Measurements from ENCODE around the gene MT1HL1.

The MT1HL1 gene

GRCh38 chr1:237004116-237004515 lies at the start of gene MT1HL1:
MT1HL1 (minus strand) TSS chr1:237004441; CDS start chr1:237004372, 69 bp downstream.
- H3K36me3 Mint-ChIP-seq (ENCODE audit: low read depth) = no peaks in the 10 kb centered on the region

GRCh38 chr1:237050915-237051314 lies 46.7 kb upstream of the MT1HL1 start:
- H3K9me3 Mint-ChIP-seq = no peaks in the 10 kb centered on the region
- intact Hi-C loops (cut with micrococcal nuclease) = no loop called here
- H3K27ac Mint-ChIP-seq = no peak overlapping the region
- no peaks in the 10 kb centered on the region for H3K36me3 Mint-ChIP-seq (ENCODE audit: low read depth)
- H3K27me3 Mint-ChIP-seq = no peaks in the 10 kb centered on the region
- no peaks in the 10 kb centered on the region for H3K4me1 Mint-ChIP-seq (ENCODE audit: low read depth)
- no peak overlapping the region for H3K4me3 Mint-ChIP-seq

More at GRCh38 chr1:237004116-237004515, at the start of gene MT1HL1:
- intact Hi-C loops (cut with micrococcal nuclease) = no loop called here
- Mint-ChIP-seq H3K27ac (no peak within 1 kb of the TSS), H3K4me1 (ENCODE audit: low read depth) (no peaks in the 10 kb centered on the region), H3K27me3 (no peaks in the 10 kb centered on the region), H3K9me3 (no peaks in the 10 kb centered on the region), H3K4me3 (no peak within 1 kb of the TSS)

GRCh38 chr1:237050185-237050584 lies 45.9 kb upstream of the MT1HL1 start:
- Mint-ChIP-seq H3K27me3 (peaks cover 4% of the 10 kb centered on the region), H3K36me3 (ENCODE audit: low read depth) (no peaks in the 10 kb centered on the region), H3K9me3 (no peaks in the 10 kb centered on the region), H3K4me3 (no peak overlapping the region), H3K27ac (no peak overlapping the region), H3K4me1 (ENCODE audit: low read depth) (no peaks in the 10 kb centered on the region)
- intact Hi-C loops (cut with micrococcal nuclease) = no loop called here

GRCh38 chr1:237048803-237049202 lies 44.6 kb upstream of the MT1HL1 start:
- no peak overlapping the region for H3K4me3 Mint-ChIP-seq
- H3K4me1 Mint-ChIP-seq (ENCODE audit: low read depth) = no peaks in the 10 kb centered on the region
- H3K36me3 Mint-ChIP-seq (ENCODE audit: low read depth) = no peaks in the 10 kb centered on the region
- intact Hi-C loops (cut with micrococcal nuclease) = no loop called here
- H3K9me3 Mint-ChIP-seq = no peaks in the 10 kb centered on the region
- H3K27me3 Mint-ChIP-seq = peaks cover 15% of the 10 kb centered on the region
- H3K27ac Mint-ChIP-seq = no peak overlapping the region

- H3K4me3 Mint-ChIP-seq = no peak overlapping the region
- H3K27ac Mint-ChIP-seq = no peak overlapping the region
- intact Hi-C loops (cut with micrococcal nuclease) = no loop called here
- peaks cover 42% of the 10 kb centered on the region for H3K27me3 Mint-ChIP-seq
- H3K9me3 Mint-ChIP-seq = no peaks in the 10 kb centered on the region
- no peaks in the 10 kb centered on the region for H3K4me1 Mint-ChIP-seq (ENCODE audit: low read depth)
- no peaks in the 10 kb centered on the region for H3K36me3 Mint-ChIP-seq (ENCODE audit: low read depth)
Measured at GRCh38 chr1:237045278-237046016, 41.2 kb upstream of the MT1HL1 start.

- H3K27ac Mint-ChIP-seq = no peak overlapping the region
- H3K9me3 Mint-ChIP-seq = no peaks in the 10 kb centered on the region
- H3K4me3 Mint-ChIP-seq = no peak overlapping the region
- intact Hi-C loops (cut with micrococcal nuclease) = no loop called here
- no peaks in the 10 kb centered on the region for H3K4me1 Mint-ChIP-seq (ENCODE audit: low read depth)
- H3K36me3 Mint-ChIP-seq (ENCODE audit: low read depth) = no peaks in the 10 kb centered on the region
- peaks cover 43% of the 10 kb centered on the region for H3K27me3 Mint-ChIP-seq
Measured at GRCh38 chr1:237043846-237044636, 39.8 kb upstream of the MT1HL1 start.

GRCh38 chr1:237042892-237043576 lies 38.8 kb upstream of the MT1HL1 start:
- Mint-ChIP-seq H3K36me3 (ENCODE audit: low read depth) (no peaks in the 10 kb centered on the region), H3K4me3 (no peak overlapping the region), H3K27me3 (peaks cover 46% of the 10 kb centered on the region), H3K9me3 (no peaks in the 10 kb centered on the region), H3K27ac (no peak overlapping the region), H3K4me1 (ENCODE audit: low read depth) (no peaks in the 10 kb centered on the region)
- intact Hi-C loops (cut with micrococcal nuclease) = no loop called here

GRCh38 chr1:237042526-237042891 lies 38.3 kb upstream of the MT1HL1 start:
- intact Hi-C loops (cut with micrococcal nuclease) = no loop called here
- H3K4me3 Mint-ChIP-seq = no peak overlapping the region
- no peak overlapping the region for H3K27ac Mint-ChIP-seq

GRCh38 chr1:237041795-237042525 lies 37.7 kb upstream of the MT1HL1 start, which contains the start of gene RYR2:
RYR2 (plus strand) TSS chr1:237042184; CDS start chr1:237042522, 338 bp downstream.
- Mint-ChIP-seq H3K4me1 (ENCODE audit: low read depth) (no peaks in the 10 kb centered on the region), H3K27me3 (peaks cover 46% of the 10 kb centered on the region), H3K27ac (no peak within 1 kb of the TSS), H3K9me3 (no peaks in the 10 kb centered on the region), H3K36me3 (ENCODE audit: low read depth) (no peaks in the 10 kb centered on the region), H3K4me3 (no peak within 1 kb of the TSS)
- intact Hi-C loops (cut with micrococcal nuclease) = no loop called here

More at GRCh38 chr1:237042526-237042891, 38.3 kb upstream of the MT1HL1 start:
- Mint-ChIP-seq H3K27me3 (peaks cover 46% of the 10 kb centered on the region), H3K9me3 (no peaks in the 10 kb centered on the region), H3K36me3 (ENCODE audit: low read depth) (no peaks in the 10 kb centered on the region), H3K4me1 (ENCODE audit: low read depth) (no peaks in the 10 kb centered on the region)

- Mint-ChIP-seq H3K4me1 (ENCODE audit: low read depth) (no peaks in the 10 kb centered on the region), H3K27ac (no peak overlapping the region), H3K27me3 (peaks cover 46% of the 10 kb centered on the region), H3K9me3 (no peaks in the 10 kb centered on the region), H3K36me3 (ENCODE audit: low read depth) (no peaks in the 10 kb centered on the region), H3K4me3 (no peak overlapping the region)
- intact Hi-C loops (cut with micrococcal nuclease) = no loop called here
Measured at GRCh38 chr1:237041461-237041794, 37.2 kb upstream of the MT1HL1 start.

- Mint-ChIP-seq H3K4me3 (no peak overlapping the region), H3K27me3 (peaks cover 46% of the 10 kb centered on the region), H3K4me1 (ENCODE audit: low read depth) (no peaks in the 10 kb centered on the region)
Measured at GRCh38 chr1:237040823-237041222, 36.6 kb upstream of the MT1HL1 start.

GRCh38 chr1:237038211-237038610 lies 34.0 kb upstream of the MT1HL1 start:
- Mint-ChIP-seq H3K9me3 (no peaks in the 10 kb centered on the region), H3K4me1 (ENCODE audit: low read depth) (no peaks in the 10 kb centered on the region), H3K27me3 (peaks cover 26% of the 10 kb centered on the region), H3K36me3 (ENCODE audit: low read depth) (no peaks in the 10 kb centered on the region), H3K4me3 (no peak overlapping the region), H3K27ac (no peak overlapping the region)
- intact Hi-C loops (cut with micrococcal nuclease) = no loop called here

More at GRCh38 chr1:237040823-237041222, 36.6 kb upstream of the MT1HL1 start:
- no peaks in the 10 kb centered on the region for H3K36me3 Mint-ChIP-seq (ENCODE audit: low read depth)
- H3K9me3 Mint-ChIP-seq = no peaks in the 10 kb centered on the region
- intact Hi-C loops (cut with micrococcal nuclease) = no loop called here
- no peak overlapping the region for H3K27ac Mint-ChIP-seq

GRCh38 chr1:237035759-237036158 lies 31.5 kb upstream of the MT1HL1 start:
- Mint-ChIP-seq H3K36me3 (ENCODE audit: low read depth) (no peaks in the 10 kb centered on the region), H3K4me1 (ENCODE audit: low read depth) (no peaks in the 10 kb centered on the region), H3K4me3 (no peak overlapping the region), H3K9me3 (no peaks in the 10 kb centered on the region), H3K27ac (no peak overlapping the region), H3K27me3 (peaks cover 8% of the 10 kb centered on the region)
- intact Hi-C loops (cut with micrococcal nuclease) = no loop called here

Measured in dendritic cell treated with granulocyte-macrophage colony-stimulating factor and Interleukin-4, amounts not matched to agents 40 ng/mL and 50 ng/mL, for 4 days (primary cell).